Gastrocnemius medialis (tissue), 4 donors: ENCODE data around the gene DCD.

Source experiments
- CTCF ChIP-seq, 5 experiments: fragments of 450-650 bp in 3 of 5; fragments of 200-600 bp in 2 of 5; sonication (generic) in 2 of 5; IDR thresholded peaks in 4 of 5; conservative IDR thresholded peaks in 1 of 5; 1 replicate in 4 of 5; 2 replicates in 1 of 5; pipeline ENCODE4 v1.5.1; 2016 to 2019; ENCODE audit warnings: antibody characterized with exemption in 5 of 5, mild to moderate bottlenecking in 3 of 5, moderate library complexity in 3 of 5
- POLR2A ChIP-seq, 2 donors: fragments of 450-650 bp; IDR thresholded peaks; one replicate each; pipeline ENCODE4 v1.6.1; 2017; ENCODE audit warnings: antibody characterized with exemption in 2 of 2, mild to moderate bottlenecking in 2 of 2, moderate library complexity in 2 of 2

GRCh38 chr12:54688309-54689033, 40.3 kb upstream of the DCD start:
- TF ChIP-seq CTCF (IDR thresholded peaks at IDR 0.05 in 4 of 5, conservative IDR thresholded peaks at IDR 0.05 in 1 of 5) (no peak), POLR2A (IDR thresholded peaks at IDR 0.05) (no peak)
